ENCODE results near the gene CAPN2.

CAPN2 gene

DNA sequence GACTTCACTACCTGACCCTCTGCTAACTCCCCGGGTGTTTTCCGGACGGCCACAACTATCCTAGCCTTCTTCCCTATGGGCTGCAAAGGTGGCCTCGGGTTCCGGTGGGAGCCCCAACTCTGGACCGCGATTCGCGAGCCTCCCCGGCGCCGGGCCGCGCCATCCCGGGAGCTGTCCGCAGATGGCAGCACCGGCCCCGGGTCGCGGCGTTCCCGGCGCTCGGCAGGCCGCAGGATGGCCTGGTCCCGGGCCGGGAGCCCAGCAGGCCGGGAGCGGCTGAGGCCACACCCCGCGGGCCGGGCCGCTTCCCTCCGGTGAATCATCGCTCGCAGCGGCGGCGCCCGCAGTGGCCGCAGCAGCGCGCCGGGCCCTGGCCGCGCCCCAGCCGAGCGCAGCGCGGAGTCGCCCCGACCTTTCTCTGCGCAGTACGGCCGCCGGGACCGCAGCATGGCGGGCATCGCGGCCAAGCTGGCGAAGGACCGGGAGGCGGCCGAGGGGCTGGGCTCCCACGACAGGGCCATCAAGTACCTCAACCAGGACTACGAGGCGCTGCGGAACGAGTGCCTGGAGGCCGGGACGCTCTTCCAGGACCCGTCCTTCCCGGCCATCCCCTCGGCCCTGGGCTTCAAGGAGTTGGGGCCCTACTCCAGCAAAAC, at the start of gene CAPN2:
Gene CAPN2, plus strand, starts transcription at position 346 of the 656 bp plus-strand sequence. Its CDS starts 102 bp downstream, at position 448.
- DNase-seq = peak; percentile 76

- DNase-seq = no peak
These were observed 49.4 kb upstream of the CAPN2 start for GRCh38 chr1:223662943-223663342.

- DNase-seq = no peak
These were observed 48.2 kb upstream of the CAPN2 start for GRCh38 chr1:223664106-223664505.

GRCh38 chr1:223665592-223666312, 46.6 kb upstream of the CAPN2 start, which contains the start of gene CAPN8:
Gene CAPN8, minus strand, starts transcription at chr1:223665701. Its CDS starts 55 bp downstream, at chr1:223665646.
- no peak for DNase-seq

GRCh38 chr1:223667484-223668182, 44.7 kb upstream of the CAPN2 start:
- DNase-seq = no peak

DNA sequence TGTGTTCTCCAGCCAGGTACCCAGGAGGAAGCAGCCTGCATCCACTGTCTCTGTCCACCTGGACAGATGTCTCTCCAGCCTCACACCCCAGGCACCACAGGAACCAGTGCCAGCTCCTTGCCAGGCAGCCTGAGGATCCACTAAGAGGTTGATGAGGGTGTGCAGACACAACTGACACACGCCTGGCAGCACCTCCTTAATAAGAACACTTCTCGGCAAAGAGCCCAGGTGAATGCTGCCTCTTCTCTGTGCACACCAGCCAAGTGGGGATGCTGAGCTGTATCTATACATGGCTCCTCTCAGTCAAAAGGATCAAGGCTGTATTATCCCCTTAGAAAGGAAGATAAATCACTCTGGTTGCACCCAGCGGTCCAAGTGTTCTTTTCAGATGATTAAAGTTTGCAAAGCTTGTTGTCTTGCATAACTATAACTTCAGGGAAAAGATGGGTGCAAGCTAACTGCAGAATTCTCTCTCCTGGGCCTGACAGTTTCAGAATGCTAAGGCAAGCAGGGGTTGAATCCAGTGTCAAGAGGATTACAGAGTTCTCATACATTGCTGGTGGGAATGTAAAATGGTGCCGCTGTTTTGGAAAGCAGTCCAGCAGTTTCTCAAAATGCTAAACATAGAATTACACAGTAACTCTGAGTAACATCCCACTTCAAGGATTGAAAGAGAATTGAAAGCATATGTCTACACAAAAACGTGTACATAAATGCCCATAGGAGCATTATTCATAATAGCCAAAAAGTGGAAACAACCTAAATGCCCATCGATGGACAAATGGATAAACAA, 43.1 kb upstream of the CAPN2 start:
- no peak for DNase-seq

DNA sequence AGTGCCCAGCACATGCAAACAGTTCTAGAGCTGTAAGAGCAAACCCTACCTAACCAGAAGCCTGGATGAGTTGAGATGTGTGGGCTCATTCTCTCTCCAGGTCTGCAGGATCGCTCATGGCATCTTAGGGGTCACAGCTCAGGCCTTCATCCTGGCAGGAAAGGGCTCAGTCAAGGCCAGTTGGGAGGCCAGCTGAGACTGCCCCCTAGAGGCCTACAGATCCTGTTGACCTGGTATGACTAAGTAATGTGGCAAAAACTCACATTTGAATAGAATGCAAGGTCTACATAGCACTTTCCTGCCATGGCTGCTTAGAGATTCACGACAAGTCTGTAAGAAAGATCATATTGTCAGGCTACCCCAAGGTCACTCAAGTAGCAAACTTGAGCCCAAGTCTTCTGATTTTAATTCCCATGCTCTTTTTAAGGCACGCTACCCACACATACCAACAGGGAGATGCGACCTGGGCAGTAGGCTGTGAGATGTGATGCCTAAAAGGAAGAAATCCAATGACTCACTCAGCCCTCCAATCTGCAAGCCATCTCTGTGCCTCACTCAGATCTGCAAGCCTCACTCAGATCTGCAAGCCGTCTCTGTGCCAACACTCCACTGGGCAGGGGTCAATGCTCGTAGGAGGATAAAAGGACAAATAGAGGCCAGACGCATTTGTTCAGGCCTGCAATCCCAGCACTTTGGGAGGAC, 41.7 kb upstream of the CAPN2 start:
- no peak for DNase-seq

- DNase-seq = no peak
These were observed 38.0 kb upstream of the CAPN2 start for GRCh38 chr1:223674119-223674890.

GRCh38 chr1:223678841-223679240, 33.5 kb upstream of the CAPN2 start:
- DNase-seq = no peak

GRCh38 chr1:223680188-223680587, 32.2 kb upstream of the CAPN2 start:
- DNase-seq = no peak

DNA sequence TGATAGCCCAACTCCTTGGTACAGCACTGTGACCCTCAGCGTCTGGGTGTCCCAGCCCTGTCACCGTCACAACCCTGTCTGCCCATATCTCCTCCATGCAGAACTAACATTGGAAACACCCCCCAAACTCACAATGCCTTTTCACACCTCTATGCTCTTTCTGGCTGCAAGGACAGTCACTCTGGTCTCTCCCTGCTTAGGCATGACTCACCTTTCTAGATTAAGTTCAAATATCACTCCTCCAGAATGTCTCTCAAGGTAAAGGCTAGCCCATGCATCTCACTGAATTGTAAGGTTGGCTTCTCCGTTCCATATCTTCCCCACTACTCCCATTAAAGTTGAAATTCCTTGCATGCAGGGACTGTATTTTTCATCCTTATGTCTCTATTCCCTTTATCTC, 29.8 kb upstream of the CAPN2 start:
- no peak for DNase-seq

GRCh38 chr1:223683586-223684487, 28.5 kb upstream of the CAPN2 start:
- DNase-seq = peak; percentile 54

GRCh38 chr1:223684488-223684792, 27.9 kb upstream of the CAPN2 start:
- no peak for DNase-seq

- no peak for DNase-seq
These were observed 21.2 kb upstream of the CAPN2 start for GRCh38 chr1:223691121-223691520.

DNA sequence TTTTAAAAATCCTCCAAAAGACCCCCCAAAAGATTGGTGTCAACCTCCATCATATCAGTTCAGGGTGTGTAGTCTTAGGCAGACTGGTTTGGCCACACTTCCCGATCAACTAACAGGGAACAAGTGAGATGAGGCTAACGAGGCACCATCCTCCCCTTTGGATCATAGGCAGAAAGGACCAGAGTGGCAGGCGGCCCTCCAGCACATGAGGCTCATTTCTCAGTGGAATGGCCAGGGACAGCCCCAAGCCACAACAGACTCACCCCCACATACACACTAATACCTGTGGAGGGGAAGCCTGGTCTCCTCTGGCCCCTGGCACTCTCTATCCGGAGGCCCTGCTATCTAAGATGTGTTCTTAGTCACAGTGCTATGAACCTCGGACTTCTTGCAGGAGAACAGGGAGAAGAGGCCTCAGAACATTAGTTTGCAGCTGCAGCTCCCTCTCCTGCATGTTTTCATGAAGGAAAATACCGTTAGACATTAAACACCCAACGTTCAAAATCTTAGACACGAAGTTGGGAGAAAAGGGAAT, 17.3 kb upstream of the CAPN2 start:
- no peak for DNase-seq

- no peak for DNase-seq
These were observed 16.4 kb upstream of the CAPN2 start for GRCh38 chr1:223695941-223696340.

GRCh38 chr1:223700388-223700918, 11.9 kb upstream of the CAPN2 start:
- DNase-seq = no peak

- peak; percentile 91 for DNase-seq
These were observed 11.2 kb upstream of the CAPN2 start for GRCh38 chr1:223700942-223701637.

Data from amniotic stem cell (primary cell).